GM18951 (cell line): ENCODE results near the gene NAALADL2.
"Not testable (repeated sequence)": the region's sequence is repeated elsewhere in the genome, so short reads cannot be mapped to it uniquely, and the experiment has no call there.

Experiments
- POLR2A ChIP-seq: IDR thresholded peaks from 4 replicates; pipeline ENCODE4 v1.6.1; 2011; ENCODE audit warnings: mild to moderate bottlenecking; ENCODE audit not compliant: insufficient read length, insufficient read depth; ENCODE audit errors: extremely low read depth
- in situ Hi-C: fragments of 300-500 bp; cut with MboI; formaldehyde crosslinking; loops from one replicate; pipeline ENCODE4 v1.12.0; 2022; ENCODE audit warnings: low sequenced_read_pairs, mixed read lengths, inconsistent platforms; ENCODE audit not compliant: unreplicated experiment

Gene NAALADL2

DNA sequence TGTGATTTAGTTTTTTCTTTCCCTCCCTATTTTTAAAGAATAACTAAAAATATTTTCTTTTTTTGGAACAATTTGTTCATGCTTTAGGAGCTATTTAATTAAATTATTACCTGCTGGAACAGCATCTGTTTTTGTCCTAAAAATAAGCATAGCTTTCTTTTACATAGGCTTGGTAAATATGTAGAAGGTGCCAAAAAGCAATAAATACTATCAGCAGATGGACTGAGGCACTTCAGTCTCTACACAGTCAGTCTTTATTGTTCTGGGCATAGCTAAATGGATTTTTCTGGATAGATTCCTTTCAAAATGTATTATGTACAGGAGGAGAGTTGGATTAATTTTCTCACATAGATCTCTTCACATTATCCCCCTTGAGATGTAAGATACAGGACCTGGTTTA is 223.5 kb downstream of the NAALADL2 start:
- in situ Hi-C loops = no loop called here
- no peak for TF ChIP-seq POLR2A

DNA sequence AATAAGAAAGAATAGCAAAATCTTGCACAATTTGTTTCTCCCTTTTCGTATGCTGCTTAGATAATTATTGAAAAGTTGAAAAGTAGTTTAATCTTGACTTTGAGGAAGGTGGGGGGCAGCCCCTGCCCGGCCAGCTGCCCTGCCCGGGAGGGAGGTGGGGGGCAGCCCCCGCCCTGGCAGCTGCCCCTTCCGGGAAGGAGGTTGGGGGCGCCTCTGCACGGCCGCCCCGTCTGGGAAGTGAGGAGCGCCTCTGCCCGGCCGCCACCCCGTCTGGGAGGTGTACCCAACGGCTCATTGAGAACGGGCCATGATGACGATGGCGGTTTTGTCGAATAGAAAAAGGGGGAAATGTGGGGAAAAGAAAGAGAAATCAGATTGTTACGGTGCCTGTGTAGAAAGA is 228.0 kb downstream of the NAALADL2 start:
- in situ Hi-C loops = not testable (repeated sequence)

DNA sequence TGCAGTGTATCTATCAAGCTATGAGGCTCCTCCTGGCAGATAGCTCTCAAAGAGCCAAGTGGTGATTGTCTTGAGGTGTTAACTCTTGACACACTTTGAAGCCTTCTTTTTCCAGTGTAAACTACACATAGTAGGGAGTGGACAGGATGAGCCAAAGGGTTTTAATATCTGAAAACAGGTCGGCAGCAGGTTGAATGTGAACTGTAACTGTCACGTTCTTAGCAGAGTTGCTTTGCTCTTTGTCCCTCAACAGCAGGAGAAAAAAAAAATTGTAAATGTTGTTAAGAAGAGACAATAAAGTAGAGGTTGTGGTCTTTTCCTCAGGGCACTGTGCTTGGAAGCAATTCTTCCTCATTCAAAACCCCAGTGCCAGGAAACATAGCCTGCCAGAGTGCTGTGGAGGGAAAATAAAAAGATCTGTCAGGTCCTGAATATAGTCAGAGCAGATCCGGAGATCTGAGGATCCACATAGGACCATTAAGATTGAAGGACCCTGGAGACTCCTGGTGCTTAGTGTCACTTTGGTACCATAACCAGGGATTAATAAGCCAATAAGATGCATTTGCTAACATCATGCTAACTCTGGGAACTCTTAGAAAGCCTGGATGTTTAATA is 229.7 kb downstream of the NAALADL2 start:
- in situ Hi-C loops = no loop called here
- no peak for TF ChIP-seq POLR2A

DNA sequence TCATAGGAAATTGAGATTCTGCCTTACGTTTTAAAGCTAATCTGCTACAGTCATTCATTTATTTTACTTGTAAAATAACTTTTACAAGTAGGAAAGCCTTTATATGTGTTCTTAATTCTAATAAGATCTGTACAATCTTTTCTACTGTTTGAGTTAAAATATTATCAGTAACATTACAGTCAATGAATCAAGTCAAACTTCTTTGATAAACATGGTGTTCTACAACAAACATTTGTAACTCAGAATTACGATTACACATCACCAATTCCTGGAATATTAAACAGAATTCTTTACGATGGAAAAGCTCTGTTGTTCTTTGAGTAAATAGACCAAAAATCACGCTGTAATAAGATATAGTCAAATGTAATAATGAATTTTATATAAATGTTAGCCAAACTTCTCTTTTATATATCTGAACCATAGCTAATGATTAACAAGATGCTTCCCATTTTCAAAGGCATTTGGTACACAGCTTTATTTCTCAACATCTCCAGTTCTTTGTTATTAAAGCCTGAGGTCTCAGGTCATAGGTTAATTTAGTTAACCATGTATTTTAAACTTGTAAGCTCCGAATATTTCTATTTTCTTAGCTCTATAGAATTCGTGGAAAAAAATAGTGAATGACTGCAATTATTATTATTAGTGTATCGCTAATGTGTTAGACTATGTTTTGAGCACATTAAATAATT is 232.4 kb downstream of the NAALADL2 start:
- in situ Hi-C loops = no loop called here
- TF ChIP-seq POLR2A = no peak

DNA sequence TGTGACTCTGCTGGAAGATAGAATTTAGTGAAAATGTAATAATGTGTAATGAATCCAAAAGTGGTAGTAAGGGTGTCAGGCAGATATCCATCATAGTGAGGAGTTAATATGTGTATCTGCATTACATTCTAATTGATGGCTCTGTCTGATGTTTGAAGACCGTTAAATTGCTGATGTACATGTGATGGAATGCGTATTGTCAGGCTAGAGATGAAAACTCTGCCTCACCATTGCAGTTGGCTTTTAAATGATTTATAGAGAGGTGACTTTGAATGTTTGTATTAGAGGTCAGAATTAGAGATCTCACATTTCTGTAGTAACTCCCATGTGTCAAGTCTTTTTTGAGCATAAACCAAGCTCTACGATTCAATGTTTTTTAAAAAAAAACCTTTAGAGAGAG is 234.6 kb downstream of the NAALADL2 start:
- TF ChIP-seq POLR2A = no peak
- in situ Hi-C loops = no loop called here

DNA sequence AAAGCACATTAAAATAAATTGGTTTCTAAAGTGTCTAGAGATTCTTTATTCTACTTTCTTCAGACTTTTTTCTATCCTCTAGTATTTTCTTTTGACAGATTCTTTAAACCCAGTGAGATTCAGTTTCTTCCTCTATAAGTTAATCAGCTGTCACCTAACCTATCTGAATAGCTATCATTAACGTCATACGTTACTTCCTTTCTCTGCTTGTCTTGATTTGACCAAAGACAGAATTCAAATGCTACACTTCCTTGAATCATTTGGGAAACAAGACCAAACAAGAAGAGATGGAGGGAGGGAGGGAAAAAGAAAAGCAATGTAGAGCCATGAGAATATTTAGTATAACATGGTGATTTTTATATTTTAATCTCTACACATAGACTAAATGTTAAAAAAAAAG is 235.2 kb downstream of the NAALADL2 start:
- in situ Hi-C loops = no loop called here
- TF ChIP-seq POLR2A = no peak

DNA sequence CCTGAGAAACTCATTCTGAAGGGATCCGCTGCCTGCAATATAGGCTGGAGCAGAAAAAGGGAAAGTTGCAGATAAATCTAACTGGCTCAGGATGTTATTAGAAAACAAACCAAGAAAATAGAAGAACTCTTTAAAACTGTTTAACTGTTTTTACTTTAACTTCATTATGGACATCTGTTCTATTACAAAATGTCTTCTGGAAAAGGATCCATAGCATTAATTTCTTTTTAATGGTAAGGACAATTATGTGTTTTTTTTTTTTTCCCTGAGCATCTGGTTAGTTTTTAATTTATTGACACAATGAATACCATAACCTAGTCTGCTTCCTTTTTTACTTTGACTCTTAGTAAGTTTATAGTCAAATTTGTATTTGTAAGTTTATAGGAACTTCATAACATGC is 239.5 kb downstream of the NAALADL2 start:
- no peak for TF ChIP-seq POLR2A
- in situ Hi-C loops = no loop called here

DNA sequence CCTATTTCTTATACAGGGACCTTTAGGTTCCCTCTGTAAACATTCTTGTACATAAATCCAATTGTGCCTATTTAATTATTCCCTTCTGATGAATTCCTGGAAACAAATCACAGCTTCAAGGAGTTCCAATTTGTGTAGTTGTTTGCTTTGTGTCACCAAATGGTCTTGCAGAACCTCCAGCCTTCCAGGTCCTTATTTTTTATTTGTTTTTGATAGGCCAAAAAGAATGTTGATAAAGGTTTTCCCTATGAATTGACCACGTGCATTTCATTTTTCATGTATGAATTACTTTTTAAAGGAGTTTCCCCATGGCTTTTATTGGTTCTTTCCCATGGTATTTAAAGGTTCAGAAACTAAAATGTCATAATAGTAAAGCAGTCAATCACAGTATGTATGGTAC is 243.0 kb downstream of the NAALADL2 start:
- TF ChIP-seq POLR2A = no peak
- in situ Hi-C loops = no loop called here

DNA sequence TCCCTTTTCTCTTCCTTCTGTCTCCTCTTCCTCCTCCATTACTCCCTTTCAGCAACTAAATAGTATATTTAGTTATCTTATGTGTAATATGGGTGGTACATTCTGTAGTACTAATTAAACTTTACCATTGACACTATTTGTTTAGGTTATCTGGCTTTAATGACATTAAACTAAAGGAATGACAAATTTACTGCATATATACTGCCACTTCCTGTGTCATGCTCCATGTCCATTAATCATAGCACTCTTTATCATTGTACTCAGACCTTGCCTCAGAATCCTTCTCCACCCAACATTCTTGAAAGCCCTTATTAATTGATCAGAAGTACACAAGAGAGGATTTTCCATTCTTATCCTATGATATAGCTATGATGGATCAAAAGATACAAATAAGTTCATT is 244.2 kb downstream of the NAALADL2 start:
- in situ Hi-C loops = no loop called here
- TF ChIP-seq POLR2A = no peak

DNA sequence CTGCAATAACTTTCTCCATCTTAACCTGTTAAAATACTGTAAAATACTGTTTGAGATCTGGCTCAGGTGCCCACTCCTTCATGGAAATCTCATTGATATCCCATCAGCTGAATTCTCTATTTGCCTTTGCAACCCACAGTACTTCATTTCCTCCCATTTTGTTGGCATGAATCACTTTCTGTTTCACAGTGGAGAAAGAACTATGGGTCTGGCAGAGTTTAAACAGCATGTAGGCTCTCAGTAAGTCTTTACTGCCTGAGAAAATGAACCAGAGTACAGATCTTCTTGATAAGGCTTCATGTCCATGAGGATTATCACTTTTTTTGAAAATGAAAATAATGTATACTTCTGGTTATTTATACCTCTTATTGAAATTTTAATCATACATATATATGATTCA is 245.9 kb downstream of the NAALADL2 start:
- in situ Hi-C loops = no loop called here
- TF ChIP-seq POLR2A = no peak

DNA sequence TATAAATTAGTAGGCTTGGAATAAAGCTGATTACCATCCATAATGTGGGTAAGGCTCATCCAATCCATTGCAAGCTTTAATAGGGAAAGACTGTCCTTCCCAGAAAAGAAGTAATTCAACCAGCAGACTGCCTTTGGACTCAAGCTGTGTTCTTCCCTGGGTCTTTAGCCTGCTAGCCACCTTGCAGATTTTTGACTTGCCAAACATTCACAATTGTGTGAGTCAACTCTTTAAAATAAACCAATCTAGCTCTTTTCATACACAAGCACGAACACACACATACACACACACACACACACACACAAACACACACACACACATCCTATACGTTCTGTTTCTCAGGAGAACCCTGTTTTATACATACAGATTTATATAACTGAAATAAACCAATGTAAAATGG is 248.1 kb downstream of the NAALADL2 start:
- TF ChIP-seq POLR2A = no peak
- in situ Hi-C loops = no loop called here

DNA sequence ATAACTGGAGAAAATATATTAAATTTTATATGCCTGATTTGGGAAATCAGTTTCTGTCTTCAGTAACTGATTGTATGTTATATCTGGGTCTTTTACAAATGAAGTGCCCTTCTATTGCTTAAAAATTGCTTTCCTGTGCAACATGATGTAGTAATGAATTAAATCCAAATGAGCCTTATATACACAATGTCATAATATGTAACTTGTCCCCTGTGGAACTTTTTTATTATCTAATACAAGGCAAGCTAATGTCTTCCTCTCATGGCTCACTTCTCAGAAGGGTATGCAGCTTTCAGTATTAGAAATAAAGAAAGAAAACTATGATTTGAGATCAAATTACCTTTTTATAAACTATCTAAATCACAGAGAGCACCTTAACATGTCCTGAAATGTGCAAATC is 248.9 kb downstream of the NAALADL2 start:
- no peak for TF ChIP-seq POLR2A
- in situ Hi-C loops = no loop called here

DNA sequence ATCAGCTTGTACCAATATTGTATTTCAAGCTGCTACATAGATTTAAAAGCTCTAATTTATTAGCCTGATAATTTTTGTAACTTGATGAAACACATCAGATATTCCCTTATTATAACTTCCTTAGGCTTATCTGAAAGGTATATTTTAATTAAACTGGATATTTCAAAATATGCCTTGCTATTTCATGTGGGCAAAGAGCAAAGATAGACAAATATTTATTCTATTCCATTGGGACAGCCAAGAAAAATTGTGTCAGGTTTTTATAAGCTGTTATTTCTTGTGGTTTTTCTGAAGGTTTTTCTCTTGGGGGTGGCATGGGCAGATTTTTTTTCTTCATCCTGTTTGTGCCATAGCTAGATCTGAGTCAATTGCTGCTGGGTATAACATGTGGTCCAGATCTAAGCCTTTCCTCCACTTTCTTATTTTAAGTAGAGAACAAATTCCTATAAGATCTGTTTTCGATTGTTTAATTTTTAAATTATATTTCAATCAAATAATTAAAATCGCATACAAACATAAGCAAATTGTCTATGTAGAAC is 249.5 kb downstream of the NAALADL2 start:
- in situ Hi-C loops = no loop called here
- TF ChIP-seq POLR2A = no peak

DNA sequence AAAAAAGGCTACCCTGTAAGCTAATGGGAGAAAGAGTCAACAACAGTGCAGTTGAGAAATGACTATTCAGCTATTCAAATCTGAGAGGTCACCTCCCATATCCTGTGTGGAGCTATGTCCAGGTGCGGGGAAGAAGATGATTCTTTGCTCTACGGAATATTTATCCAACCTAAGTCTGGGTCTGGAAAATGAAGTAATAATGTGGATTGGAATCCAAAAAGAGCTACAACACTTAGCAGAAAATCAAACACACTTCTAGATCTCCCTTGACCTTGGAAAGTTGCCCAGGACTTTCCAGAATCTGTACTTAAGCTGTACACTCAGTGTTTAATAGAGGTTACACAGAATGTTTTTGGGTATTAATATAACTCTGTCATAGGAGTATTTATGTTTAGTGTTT is 251.9 kb downstream of the NAALADL2 start:
- no peak for TF ChIP-seq POLR2A
- in situ Hi-C loops = no loop called here
